HG03135 (cell line): Measurements from ENCODE around the gene RHO.
"Not testable (repeated sequence)": the region's sequence is repeated elsewhere in the genome, so short reads cannot be mapped to it uniquely, and the experiment has no call there.

Source experiments
- ATAC-seq: cut with Tn5 transposase; IDR thresholded peaks from one replicate; pipeline ENCODE4 v1.9.1; 2021; ENCODE audit warnings: mild to moderate bottlenecking, moderate library complexity; ENCODE audit not compliant: unreplicated experiment

Gene RHO

DNA sequence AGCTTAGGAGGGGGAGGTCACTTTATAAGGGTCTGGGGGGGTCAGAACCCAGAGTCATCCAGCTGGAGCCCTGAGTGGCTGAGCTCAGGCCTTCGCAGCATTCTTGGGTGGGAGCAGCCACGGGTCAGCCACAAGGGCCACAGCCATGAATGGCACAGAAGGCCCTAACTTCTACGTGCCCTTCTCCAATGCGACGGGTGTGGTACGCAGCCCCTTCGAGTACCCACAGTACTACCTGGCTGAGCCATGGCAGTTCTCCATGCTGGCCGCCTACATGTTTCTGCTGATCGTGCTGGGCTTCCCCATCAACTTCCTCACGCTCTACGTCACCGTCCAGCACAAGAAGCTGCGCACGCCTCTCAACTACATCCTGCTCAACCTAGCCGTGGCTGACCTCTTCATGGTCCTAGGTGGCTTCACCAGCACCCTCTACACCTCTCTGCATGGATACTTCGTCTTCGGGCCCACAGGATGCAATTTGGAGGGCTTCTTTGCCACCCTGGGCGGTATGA is at the start of gene RHO:
RHO (plus strand) TSS at position 51 of the 512 bp plus-strand sequence; CDS start at position 146, 95 bp downstream.
- ATAC-seq = no peak

GRCh38 chr3:129481225-129481765 is 47.1 kb upstream of the RHO start:
- not testable (repeated sequence) for ATAC-seq

GRCh38 chr3:129481766-129482332 is 46.6 kb upstream of the RHO start:
- ATAC-seq = no peak

DNA sequence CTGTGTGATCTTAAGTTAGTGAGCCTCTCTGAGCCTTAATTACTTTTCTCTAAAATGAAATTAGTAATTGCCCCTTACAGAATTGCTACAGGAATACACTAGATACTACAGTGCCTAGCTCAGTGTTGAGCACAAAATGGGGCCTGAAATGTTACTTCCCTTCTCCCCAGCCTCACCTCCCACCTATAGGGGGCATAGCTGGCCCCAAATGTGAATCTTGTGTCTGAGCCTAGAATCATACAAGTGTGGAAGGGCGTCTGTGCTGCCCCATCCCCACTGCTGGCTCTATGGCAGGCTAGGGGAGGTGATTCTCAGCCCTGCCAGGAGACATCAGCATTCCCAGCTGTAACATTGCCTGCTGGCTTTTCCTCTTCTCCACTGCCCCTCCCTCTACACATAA is 45.7 kb upstream of the RHO start:
- ATAC-seq = no peak

DNA sequence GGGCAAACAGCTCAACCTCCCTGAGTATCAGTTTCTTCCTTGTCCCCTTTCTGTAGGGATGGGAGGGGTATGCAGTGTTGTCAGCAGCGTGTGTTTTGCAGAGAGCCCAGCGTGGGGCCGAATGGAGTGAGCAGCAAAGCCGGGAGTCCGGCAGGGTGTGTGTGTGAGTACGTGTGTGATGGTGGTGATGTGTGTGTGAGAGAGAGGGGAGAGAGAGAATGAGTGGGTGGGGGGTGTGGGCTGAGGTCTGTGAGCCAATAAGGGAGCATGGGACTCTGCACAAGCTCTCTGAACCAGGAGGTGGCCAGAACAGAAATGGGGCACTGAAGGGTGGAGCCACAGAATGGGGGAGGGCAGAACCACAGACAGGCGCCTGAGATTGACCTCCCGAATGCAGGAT is 44.6 kb upstream of the RHO start:
- no peak for ATAC-seq

- ATAC-seq = not testable (repeated sequence)
Observed at GRCh38 chr3:129485146-129485545, 43.3 kb upstream of the RHO start.

DNA sequence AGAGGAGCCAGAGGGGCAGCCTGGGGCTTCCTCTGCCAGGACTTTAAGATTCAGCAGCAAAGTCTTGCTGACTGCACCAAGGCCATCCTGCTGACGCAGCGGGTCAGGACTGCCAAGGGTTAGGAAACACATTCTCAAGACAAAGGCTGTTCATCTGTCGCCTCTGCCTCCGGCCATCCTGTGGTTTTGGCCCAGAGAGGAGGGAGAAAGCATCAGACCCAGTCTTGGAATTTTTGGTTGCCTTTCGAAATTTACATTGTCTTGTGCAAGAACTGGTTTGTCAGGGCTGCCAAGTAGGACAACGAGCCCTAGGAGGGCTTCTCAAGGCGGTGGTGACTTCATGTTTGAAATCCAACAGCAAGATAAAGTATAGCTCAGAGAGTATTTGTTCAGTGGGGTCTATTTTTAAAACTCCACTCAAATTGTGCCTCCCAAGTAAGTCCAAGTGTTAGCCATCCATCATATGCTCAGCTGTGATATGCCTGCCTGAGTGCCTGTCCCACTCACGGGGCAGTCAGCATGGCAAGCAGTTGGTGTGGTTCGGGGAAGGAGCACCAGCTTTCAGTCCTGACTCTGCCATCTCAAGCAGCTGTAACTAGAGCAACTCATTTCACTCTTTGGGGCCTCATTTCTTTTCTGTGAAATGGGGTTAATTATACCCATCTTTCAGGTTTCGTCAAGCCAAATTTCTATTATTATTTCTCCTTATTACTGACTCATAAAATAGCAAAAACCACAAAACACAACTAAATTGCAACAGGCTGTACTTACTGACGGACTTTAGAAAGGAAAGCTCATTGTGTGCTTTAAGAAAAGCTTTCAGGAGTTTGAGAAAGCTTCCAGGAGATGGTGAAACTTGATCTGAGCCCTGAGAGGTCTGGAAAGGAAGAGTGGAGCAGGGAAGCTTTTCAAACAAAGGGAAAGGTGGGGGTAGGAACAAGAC is 42.4 kb upstream of the RHO start:
- ATAC-seq = no peak

DNA sequence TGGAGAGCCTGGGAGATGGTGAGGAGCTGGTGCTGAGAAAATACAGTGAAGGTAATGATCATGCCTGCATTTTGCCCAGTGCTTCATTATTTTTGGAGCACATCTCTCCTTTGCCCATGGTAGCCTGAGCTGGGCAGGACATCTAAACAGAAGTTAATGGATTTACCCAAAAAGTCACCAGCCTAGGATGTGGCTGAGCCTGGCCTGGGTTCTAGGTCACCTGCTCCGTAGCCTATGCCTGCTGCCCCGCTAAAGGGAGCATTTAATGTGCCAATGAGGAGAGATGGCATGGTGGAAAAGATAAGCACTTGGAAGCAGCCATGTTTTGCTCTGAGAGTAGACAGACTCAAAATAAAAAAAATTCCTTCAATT is 41.8 kb upstream of the RHO start:
- no peak for ATAC-seq

GRCh38 chr3:129487183-129487867 is 41.1 kb upstream of the RHO start:
- no peak for ATAC-seq

DNA sequence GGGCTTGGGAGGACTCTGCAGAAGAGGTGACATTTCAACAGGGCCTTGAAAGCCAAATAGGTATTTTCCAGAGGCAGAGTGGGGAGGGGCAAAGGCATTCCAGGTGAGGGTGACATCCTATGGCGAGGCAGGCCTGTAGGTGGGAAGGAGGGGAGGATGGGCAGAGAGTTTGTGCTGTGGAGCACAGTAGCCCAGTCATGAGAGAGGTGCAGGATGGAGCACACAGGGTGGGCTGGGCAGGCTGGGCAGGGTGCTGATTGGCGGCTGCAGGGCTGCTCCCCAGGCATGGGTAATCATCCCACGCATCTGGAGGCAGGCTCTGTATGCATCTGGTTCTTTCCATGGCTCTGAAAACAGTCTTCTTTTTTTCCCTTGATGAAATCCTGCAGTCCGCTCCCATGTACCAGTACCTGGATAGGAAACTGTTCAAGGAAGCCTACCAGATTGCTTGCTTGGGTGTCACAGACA is 40.5 kb upstream of the RHO start:
- ATAC-seq = not testable (repeated sequence)

GRCh38 chr3:129489258-129489657 is 39.2 kb upstream of the RHO start:
- ATAC-seq = not testable (repeated sequence)

GRCh38 chr3:129490273-129490675 is 38.2 kb upstream of the RHO start:
- no peak for ATAC-seq

DNA sequence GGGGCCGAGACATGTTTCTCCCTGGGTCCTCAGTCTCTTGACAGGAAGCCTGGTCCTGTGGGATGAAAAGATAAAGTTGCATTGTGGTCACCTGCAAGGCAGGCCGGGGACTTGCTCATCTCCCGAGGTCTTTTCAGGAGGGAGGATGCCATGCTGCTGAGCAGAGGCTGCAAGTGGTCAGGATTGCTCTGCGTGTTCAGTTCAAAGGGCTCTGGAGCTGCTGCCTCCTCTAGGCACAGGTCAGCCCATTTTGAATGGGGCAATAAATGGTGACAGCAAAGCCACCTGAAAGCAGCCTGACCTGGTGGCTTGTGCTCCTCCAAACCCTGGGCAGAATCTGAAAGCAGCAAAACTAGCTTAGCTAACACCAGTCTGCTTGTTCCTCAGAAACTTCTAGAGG is 37.4 kb upstream of the RHO start:
- not testable (repeated sequence) for ATAC-seq

GRCh38 chr3:129491794-129492193 is 36.6 kb upstream of the RHO start:
- ATAC-seq = no peak

DNA sequence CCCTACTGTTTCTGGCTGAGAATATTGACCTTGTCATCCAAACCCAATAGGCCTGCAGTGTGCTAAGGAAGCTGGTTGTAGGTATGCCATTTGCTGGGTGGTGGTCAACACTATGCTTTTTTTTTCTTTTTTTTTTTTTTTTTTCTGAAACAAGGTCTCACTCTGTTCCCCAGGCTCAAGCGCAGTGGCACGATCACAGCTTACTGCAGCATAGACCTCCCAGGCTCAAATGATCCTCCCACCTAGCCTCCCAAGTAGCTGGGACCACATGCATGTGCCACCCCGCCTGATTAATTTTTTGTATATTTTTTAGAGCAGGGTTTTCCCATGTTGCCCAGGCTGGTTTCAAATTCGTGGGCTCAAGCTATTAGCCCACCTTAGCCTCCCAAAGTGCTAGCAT is 35.7 kb upstream of the RHO start:
- no peak for ATAC-seq

DNA sequence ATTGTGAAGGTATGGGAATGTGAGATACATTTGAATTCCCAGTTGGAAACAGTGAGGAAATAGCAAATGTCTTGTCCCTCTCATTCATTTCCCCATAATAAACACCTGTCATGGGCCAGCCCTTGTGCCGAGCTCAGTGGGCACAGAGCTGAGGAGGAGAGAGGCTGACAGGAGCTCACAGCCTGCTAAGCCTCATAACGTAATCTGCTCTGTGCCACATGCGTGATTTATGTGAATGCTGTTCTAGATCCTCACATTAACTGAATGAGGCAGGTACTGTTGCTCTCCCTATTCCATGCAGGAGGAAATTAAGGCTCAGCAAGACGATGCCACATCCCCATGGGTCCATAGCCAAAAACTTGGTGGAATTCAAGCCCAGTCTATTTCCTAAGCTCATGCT is 35.2 kb upstream of the RHO start:
- ATAC-seq = no peak

DNA sequence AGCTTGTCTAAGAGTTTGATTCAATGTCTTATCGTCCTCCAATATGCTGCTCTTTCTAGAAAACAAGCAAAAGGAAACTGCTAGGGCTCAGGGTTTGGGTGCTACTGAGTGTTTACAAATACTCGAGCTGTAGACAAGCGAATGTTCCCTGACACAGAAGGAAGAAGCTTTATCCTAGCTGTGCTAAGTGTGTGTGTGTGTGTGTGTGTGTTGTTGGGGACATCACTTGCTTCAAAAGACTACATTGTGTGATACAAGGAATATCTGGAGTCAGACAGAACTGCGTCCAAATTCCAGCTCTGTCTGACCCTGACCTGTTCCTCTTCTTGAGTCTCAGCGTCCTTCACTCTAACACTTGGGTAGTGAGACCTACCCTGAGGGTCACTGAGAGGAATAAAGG is 33.9 kb upstream of the RHO start:
- ATAC-seq = not testable (repeated sequence)

- not testable (repeated sequence) for ATAC-seq
Observed at GRCh38 chr3:129495006-129495639, 33.3 kb upstream of the RHO start.

GRCh38 chr3:129497876-129498275 is 30.6 kb upstream of the RHO start:
- ATAC-seq = not testable (repeated sequence)

GRCh38 chr3:129498603-129499488 is 29.6 kb upstream of the RHO start:
- not testable (repeated sequence) for ATAC-seq
